Neural crest cell (in vitro differentiated cells): Measurements from ENCODE around the gene PNN. TPM values are rescaled to one million over a fixed set of nuclear protein-coding genes. Genes with fewer than 3 reads are reported as not detected.
"Not testable (repeated sequence)": the region's sequence is repeated elsewhere in the genome, so short reads cannot be mapped to it uniquely, and the experiment has no call there.

Experiments
- DNase-seq: peaks from one replicate; pipeline ENCODE4 v3.0.0; 2021; ENCODE audit warnings: low read depth, mixed read lengths, low spot score
- H3K27ac Mint-ChIP-seq: one replicate; pipeline ENCODE4 v1.8.0; 2021; ENCODE audit warnings: mild to moderate bottlenecking, mixed read lengths; ENCODE audit not compliant: unreplicated experiment
- H3K27me3 Mint-ChIP-seq: 2 replicates; pipeline ENCODE4 v1.8.0; 2021; ENCODE audit warnings: low read depth, mild to moderate bottlenecking, mixed read lengths
- H3K36me3 Mint-ChIP-seq: 2 replicates; pipeline ENCODE4 v1.8.0; 2021; ENCODE audit warnings: low read depth, mild to moderate bottlenecking, mixed read lengths
- H3K4me1 Mint-ChIP-seq: 2 replicates; pipeline ENCODE4 v1.8.0; 2021; ENCODE audit warnings: mixed read lengths
- H3K4me3 Mint-ChIP-seq: one replicate; pipeline ENCODE4 v1.8.0; 2021; ENCODE audit warnings: mild to moderate bottlenecking, mixed read lengths
- H3K9me3 Mint-ChIP-seq: 2 replicates; pipeline ENCODE4 v1.8.0; 2021; ENCODE audit warnings: mixed read lengths
- total RNA-seq: library from RNA; stranded (reverse); gene quantifications from 2 replicates; pipeline ENCODE4 v1.2.1, GENCODE V29; 2021
- TF ChIP-seq, protein P1 (sequence below): fragments of 200-600 bp; sonication (generic); conservative IDR thresholded peaks from 2 replicates; pipeline ENCODE4 v1.5.0; 2021; ENCODE audit warnings: antibody characterized with exemption, mild to moderate bottlenecking

Gene PNN
- total RNA-seq, 1 donor from 2014 or later: 128 TPM

DNA sequence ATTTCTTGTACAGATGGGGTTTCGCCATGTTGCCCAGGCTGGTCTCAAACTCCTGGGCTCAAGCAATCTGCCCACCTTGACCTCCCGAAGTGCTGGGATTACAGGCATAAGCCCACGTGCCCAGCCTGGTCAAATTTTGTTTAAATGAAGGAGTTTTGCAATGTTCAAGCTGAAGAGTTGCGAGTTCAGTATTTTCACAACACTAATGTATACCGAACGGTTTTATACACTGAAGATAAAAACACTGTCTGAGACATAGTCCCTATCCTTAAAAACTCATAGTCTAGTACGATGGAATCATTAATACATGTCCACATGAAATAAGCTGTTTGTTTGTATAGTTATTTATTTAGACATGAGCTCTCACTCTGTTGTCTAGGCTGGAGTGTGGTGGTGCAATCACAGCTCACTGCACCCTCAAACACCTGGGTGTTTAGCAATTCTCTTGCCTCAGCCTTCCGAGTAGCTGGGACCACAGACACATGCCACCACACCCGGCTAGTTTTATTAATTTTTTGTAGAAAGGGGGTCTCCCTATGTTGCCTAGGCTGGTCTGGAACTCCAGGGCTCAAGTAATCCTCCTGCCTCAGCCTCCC, 20.4 kb upstream of the PNN start:
- TF ChIP-seq, protein P1, sequence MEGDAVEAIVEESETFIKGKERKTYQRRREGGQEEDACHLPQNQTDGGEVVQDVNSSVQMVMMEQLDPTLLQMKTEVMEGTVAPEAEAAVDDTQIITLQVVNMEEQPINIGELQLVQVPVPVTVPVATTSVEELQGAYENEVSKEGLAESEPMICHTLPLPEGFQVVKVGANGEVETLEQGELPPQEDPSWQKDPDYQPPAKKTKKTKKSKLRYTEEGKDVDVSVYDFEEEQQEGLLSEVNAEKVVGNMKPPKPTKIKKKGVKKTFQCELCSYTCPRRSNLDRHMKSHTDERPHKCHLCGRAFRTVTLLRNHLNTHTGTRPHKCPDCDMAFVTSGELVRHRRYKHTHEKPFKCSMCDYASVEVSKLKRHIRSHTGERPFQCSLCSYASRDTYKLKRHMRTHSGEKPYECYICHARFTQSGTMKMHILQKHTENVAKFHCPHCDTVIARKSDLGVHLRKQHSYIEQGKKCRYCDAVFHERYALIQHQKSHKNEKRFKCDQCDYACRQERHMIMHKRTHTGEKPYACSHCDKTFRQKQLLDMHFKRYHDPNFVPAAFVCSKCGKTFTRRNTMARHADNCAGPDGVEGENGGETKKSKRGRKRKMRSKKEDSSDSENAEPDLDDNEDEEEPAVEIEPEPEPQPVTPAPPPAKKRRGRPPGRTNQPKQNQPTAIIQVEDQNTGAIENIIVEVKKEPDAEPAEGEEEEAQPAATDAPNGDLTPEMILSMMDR: no peak
- no peaks in the 10 kb centered on the region for H3K9me3 Mint-ChIP-seq
- no peak for DNase-seq
- no peaks in the 10 kb centered on the region for H3K4me1 Mint-ChIP-seq
- no peaks in the 10 kb centered on the region for H3K27me3 Mint-ChIP-seq
- H3K27ac Mint-ChIP-seq: no peak overlapping the region
- H3K4me3 Mint-ChIP-seq: no peak overlapping the region
- H3K36me3 Mint-ChIP-seq: no peaks in the 10 kb centered on the region

DNA sequence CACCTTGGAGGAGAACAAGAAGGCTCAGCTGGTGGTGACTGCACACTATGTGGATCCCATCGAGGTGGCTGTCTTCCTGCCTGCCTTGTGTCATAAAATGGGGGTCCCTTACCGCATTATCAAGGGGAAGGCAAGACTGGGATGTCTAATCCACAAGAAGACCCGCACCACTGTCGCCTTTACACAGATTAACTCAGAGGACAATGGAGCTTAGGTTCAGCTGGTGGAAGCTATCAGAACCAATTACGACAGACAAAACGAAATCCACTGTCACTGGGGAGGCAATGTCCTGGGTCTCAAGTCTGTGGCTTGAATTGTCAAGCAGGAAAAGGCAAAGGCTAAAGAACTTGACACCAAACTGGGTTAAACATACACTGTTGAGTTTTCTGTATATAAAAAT, 17.6 kb upstream of the PNN start:
- Mint-ChIP-seq H3K4me3 (no peak overlapping the region), H3K4me1 (no peaks in the 10 kb centered on the region), H3K27me3 (no peaks in the 10 kb centered on the region), H3K36me3 (peaks cover 5% of the 10 kb centered on the region), H3K27ac (no peak overlapping the region), H3K9me3 (no peaks in the 10 kb centered on the region)
- no peak for DNase-seq
- TF ChIP-seq, protein P1: no peak

DNA sequence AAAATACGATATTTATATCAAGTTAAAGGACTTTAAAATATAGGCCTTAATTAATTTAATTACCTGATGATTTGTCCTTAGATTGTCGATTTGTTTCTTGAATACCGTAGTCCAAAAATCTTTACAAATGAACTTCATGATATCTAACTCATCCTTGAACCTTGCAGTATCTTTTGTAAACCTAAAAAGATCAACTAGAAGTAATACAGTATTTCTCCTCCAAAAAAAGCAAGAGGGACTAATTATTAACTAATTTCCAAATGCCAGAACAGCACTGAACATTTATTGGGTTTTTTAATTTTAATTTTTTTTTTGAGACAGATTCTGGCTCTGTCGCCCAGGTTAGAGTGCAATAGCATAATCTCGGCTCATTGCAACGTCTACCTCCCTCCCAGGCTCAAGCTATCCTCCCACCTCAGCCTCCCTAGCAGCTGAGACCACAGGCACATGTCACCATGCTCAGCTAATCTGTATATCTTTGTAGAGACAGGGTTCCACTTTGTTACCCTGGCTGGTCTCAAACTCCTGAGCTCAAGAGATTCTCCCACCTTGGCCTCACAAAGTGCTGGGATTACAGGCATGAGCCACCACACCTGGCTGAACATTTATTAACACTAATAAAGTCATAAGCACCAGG, 16.7 kb upstream of the PNN start:
- H3K36me3 Mint-ChIP-seq: peaks cover 6% of the 10 kb centered on the region
- H3K4me3 Mint-ChIP-seq: no peak overlapping the region
- TF ChIP-seq, protein P1: no peak
- no peaks in the 10 kb centered on the region for H3K27me3 Mint-ChIP-seq
- H3K27ac Mint-ChIP-seq: no peak overlapping the region
- no peak for DNase-seq
- no peaks in the 10 kb centered on the region for H3K4me1 Mint-ChIP-seq
- no peaks in the 10 kb centered on the region for H3K9me3 Mint-ChIP-seq

DNA sequence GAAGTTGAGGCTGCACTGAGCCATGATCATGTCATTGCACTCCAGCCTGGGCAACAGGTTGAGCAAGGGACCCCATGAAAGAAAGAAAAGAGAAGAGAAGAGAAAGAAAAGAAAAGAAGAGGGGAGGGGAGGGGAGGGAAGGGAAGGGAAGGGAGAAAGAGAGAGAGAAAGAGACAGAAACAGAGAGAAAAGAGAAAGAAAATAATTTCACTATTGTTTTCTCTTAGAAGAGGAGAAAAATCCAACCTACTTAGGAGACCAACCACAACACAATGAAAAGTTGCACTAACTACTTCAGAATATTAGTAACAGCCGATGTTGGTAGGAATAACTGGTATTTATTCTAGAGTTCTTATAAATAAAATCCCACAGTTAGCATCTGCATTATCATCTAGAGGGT, 14.6 kb upstream of the PNN start:
- Mint-ChIP-seq H3K4me1 (no peaks in the 10 kb centered on the region), H3K27ac (no peak overlapping the region), H3K36me3 (peaks cover 6% of the 10 kb centered on the region), H3K27me3 (no peaks in the 10 kb centered on the region), H3K9me3 (no peaks in the 10 kb centered on the region), H3K4me3 (no peak overlapping the region)
- no peak for DNase-seq
- TF ChIP-seq, protein P1: no peak

DNA sequence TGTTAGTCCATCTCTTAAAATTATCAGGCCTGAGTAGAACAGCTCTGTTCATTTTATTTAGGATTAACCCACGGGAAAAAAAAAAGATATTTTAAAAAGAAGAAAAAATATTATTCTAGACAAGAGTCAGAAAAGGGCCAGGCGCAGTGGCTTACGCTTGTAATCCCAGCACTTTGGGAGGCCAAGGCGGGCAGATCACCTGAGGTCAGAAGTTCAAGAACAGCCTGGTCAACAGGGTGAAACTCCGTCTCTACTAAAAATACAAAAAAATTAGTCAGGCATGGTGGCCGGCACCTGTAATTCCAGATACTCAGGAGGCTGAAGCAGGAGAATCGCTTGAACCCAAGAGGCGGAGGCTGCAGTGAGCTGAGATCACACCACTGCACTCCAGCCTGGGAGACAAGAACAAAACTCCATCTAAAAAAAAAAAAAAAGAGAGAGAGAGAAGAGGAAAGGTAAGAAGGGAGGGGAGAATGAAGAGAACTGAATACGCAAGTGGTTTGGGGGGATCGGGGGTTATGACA, 7.2 kb upstream of the PNN start:
- H3K36me3 Mint-ChIP-seq, DNase-seq, H3K27me3 Mint-ChIP-seq, H3K9me3 Mint-ChIP-seq, H3K27ac Mint-ChIP-seq: not testable (repeated sequence)
- H3K4me1 Mint-ChIP-seq: peaks cover 28% of the 10 kb centered on the region
- peak overlapping the region; percentile 95 for H3K4me3 Mint-ChIP-seq

DNA sequence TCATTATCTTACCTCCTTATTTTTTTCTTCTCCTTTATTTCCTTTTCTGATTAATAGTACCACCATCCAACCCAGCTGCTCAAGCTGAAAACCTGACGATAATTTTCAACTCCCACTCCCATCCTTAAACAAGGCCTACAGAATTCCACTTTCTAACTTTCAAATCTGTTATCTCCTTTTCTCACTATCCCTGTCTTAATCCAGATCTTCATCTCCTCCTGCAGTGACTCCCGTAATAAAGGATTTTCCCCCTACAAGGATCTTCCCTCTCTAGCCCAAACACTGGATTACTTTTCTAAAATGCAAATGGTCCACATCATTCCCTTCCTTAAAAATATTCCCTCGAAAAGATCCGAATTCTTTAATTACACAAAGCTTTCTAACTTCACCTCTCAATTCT, 6.5 kb upstream of the PNN start:
- Mint-ChIP-seq H3K27ac (no peak overlapping the region), H3K36me3 (no peaks in the 10 kb centered on the region), H3K4me3 (peak overlapping the region; percentile 95)

More for the DNA sequence above, 6.5 kb upstream of the PNN start:
- Mint-ChIP-seq H3K4me1 (peaks cover 28% of the 10 kb centered on the region), H3K9me3 (no peaks in the 10 kb centered on the region), H3K27me3 (no peaks in the 10 kb centered on the region)
- TF ChIP-seq, protein P1: no peak
- no peak for DNase-seq
